H9 (cell line): ENCODE measurements around the gene SRSF11. TPM values are rescaled to one million over a fixed set of nuclear protein-coding genes. Genes with fewer than 3 reads are reported as not detected.
A peak's percentile ranks its signal among the peaks of the same experiment; 100 is the strongest.

Source experiments
- DNase-seq: peaks from one replicate; pipeline ENCODE4 v3.0.0-alpha.2; 2017
- H2AFZ ChIP-seq: one replicate; pipeline ENCODE4 v1.6.1; 2013; ENCODE audit warnings: mild to moderate bottlenecking, low read length, control low read depth, moderate library complexity
- H2AK5ac ChIP-seq: 2 replicates; pipeline ENCODE4 v1.6.1; 2013; ENCODE audit warnings: low read length, control low read depth, mixed read lengths; ENCODE audit not compliant: insufficient read length
- H2BK120ac ChIP-seq: one replicate; pipeline ENCODE4 v1.6.1; 2013; ENCODE audit warnings: low read depth, mild to moderate bottlenecking, low read length, control low read depth, inconsistent platforms; ENCODE audit not compliant: poor library complexity, severe bottlenecking
- H2BK12ac ChIP-seq: 2 replicates; pipeline ENCODE4 v1.6.1; 2013; ENCODE audit warnings: low read length, control low read depth, mixed read lengths, low read depth; ENCODE audit not compliant: insufficient read length
- H2BK15ac ChIP-seq: 2 replicates; pipeline ENCODE4 v1.6.1; 2013; ENCODE audit warnings: low read depth, low read length, control low read depth
- H2BK20ac ChIP-seq: one replicate; pipeline ENCODE4 v1.6.1; 2013; ENCODE audit warnings: low read depth, mild to moderate bottlenecking, low read length, control low read depth, inconsistent platforms; ENCODE audit not compliant: poor library complexity, severe bottlenecking
- H2BK5ac ChIP-seq: 2 replicates; pipeline ENCODE4 v1.6.1; 2013; ENCODE audit warnings: low read length, control low read depth, mixed read lengths; ENCODE audit not compliant: insufficient read length
- H3K14ac ChIP-seq: 2 replicates; pipeline ENCODE4 v1.6.1; 2013; ENCODE audit warnings: low read length, control low read depth; ENCODE audit not compliant: insufficient read depth
- H3K18ac ChIP-seq: 2 replicates; pipeline ENCODE4 v1.6.1; 2013; ENCODE audit warnings: low read depth, mild to moderate bottlenecking, mixed read lengths, low read length, control low read depth; ENCODE audit not compliant: insufficient read length
- H3K23ac ChIP-seq: 2 replicates; pipeline ENCODE4 v1.6.1; 2013; ENCODE audit warnings: low read length, control low read depth, mixed read lengths, low read depth; ENCODE audit not compliant: insufficient read length
- H3K23me2 ChIP-seq: 2 replicates; pipeline ENCODE4 v1.6.1; 2013; ENCODE audit warnings: low read depth, mild to moderate bottlenecking, mixed read lengths, low read length, control low read depth; ENCODE audit not compliant: insufficient read length, poor library complexity, severe bottlenecking
- H3K27ac ChIP-seq: 2 replicates; pipeline ENCODE4 v1.5.1; 2013; ENCODE audit warnings: low read length, control low read depth, mixed read lengths, low read depth; ENCODE audit not compliant: insufficient read length
- H3K27me3 ChIP-seq: 2 replicates; pipeline ENCODE4 v1.6.1; 2013; ENCODE audit warnings: low read length, control low read depth, inconsistent platforms; ENCODE audit not compliant: insufficient read depth
- H3K4ac ChIP-seq: 2 replicates; pipeline ENCODE4 v1.6.1; 2013; ENCODE audit warnings: low read depth, mild to moderate bottlenecking, control low read depth, inconsistent platforms, low read length, moderate library complexity
- H3K4me1 ChIP-seq: 2 replicates; pipeline ENCODE4 v1.6.1; 2013; ENCODE audit warnings: low read length, control low read depth, inconsistent platforms; ENCODE audit not compliant: insufficient read depth
- H3K4me2 ChIP-seq: 2 replicates; pipeline ENCODE4 v1.6.1; 2013; ENCODE audit warnings: low read length, control low read depth, mixed read lengths; ENCODE audit not compliant: insufficient read length, insufficient read depth
- H3K56ac ChIP-seq: 2 replicates; pipeline ENCODE4 v1.6.1; 2013; ENCODE audit warnings: low read depth, mild to moderate bottlenecking, mixed read lengths, low read length, control low read depth; ENCODE audit not compliant: insufficient read length
- H3K79me1 ChIP-seq: 2 replicates; pipeline ENCODE4 v1.6.1; 2013; ENCODE audit warnings: low read depth, mild to moderate bottlenecking, moderate library complexity, low read length, control low read depth, inconsistent platforms; ENCODE audit not compliant: insufficient read depth, poor library complexity, severe bottlenecking
- H3K79me2 ChIP-seq: 2 replicates; pipeline ENCODE4 v1.6.1; 2013; ENCODE audit warnings: low read length, control low read depth, inconsistent platforms; ENCODE audit not compliant: insufficient read depth
- H3K9ac ChIP-seq: 2 replicates; pipeline ENCODE4 v1.6.1; 2013; ENCODE audit warnings: low read length, control low read depth, mixed read lengths; ENCODE audit not compliant: insufficient read length; ENCODE audit errors: extremely low read depth
- H3K9me3 ChIP-seq: one replicate; pipeline ENCODE4 v1.6.1; 2013; ENCODE audit warnings: low read depth, low read length, inconsistent platforms; ENCODE audit not compliant: control insufficient read depth
- H3T11ph ChIP-seq: one replicate; pipeline ENCODE4 v1.6.1; 2013; ENCODE audit warnings: mild to moderate bottlenecking, low read length, control low read depth, inconsistent platforms
- H4K20me1 ChIP-seq: one replicate; pipeline ENCODE4 v1.6.1; 2013; ENCODE audit not compliant: control insufficient read depth, insufficient read length, insufficient read depth
- H4K5ac ChIP-seq: 2 replicates; pipeline ENCODE4 v1.6.1; 2013; ENCODE audit warnings: low read depth, mild to moderate bottlenecking, mixed read lengths, low read length, control low read depth; ENCODE audit not compliant: insufficient read length
- H4K8ac ChIP-seq: replicated peaks from 2 replicates; pipeline ENCODE4 v1.6.1; 2013; ENCODE audit warnings: low read length, control low read depth, mixed read lengths, low read depth; ENCODE audit not compliant: insufficient read length
- H4K91ac ChIP-seq: 2 replicates; pipeline ENCODE4 v1.6.1; 2013; ENCODE audit warnings: low read depth, mild to moderate bottlenecking, moderate library complexity, mixed read lengths, low read length, control low read depth; ENCODE audit not compliant: insufficient read length
- H3K27ac Mint-ChIP-seq, 3 experiments: 2 replicates in 2 of 3; 3 replicates in 1 of 3; pipeline ENCODE4 v1.8.0; 2020 to 2021; ENCODE audit warnings: mixed read lengths in 3 of 3, mild to moderate bottlenecking in 1 of 3, moderate library complexity in 1 of 3
- H3K27me3 Mint-ChIP-seq: 2 replicates; pipeline ENCODE4 v1.8.0; 2021; ENCODE audit warnings: low read depth, mild to moderate bottlenecking, moderate library complexity, mixed read lengths
- H3K36me3 Mint-ChIP-seq, 3 experiments: 2 replicates in 2 of 3; 3 replicates in 1 of 3; pipeline ENCODE4 v1.8.0; 2020 to 2021; ENCODE audit warnings: low read depth in 3 of 3, mixed read lengths in 3 of 3; ENCODE audit not compliant: insufficient read depth in 1 of 3
- H3K4me1 Mint-ChIP-seq, 2 experiments: 2 replicates each; pipeline ENCODE4 v1.8.0; 2020; ENCODE audit warnings: mixed read lengths in 2 of 2
- H3K4me3 Mint-ChIP-seq, 2 experiments: 2 replicates in 1 of 2; 3 replicates in 1 of 2; pipeline ENCODE4 v1.8.0; 2020 to 2021; ENCODE audit warnings: mild to moderate bottlenecking in 2 of 2, mixed read lengths in 2 of 2, moderate library complexity in 1 of 2
- H3K9me3 Mint-ChIP-seq, 2 experiments: 2 replicates in 1 of 2; 3 replicates in 1 of 2; pipeline ENCODE4 v1.8.0; 2020; ENCODE audit warnings: mild to moderate bottlenecking in 2 of 2, mixed read lengths in 2 of 2, moderate library complexity in 1 of 2
- CTCF ChIP-seq: fragments of 200-600 bp; sonication (generic); conservative IDR thresholded peaks from 3 replicates; pipeline ENCODE4 v1.8.0; 2021; ENCODE audit warnings: antibody characterized with exemption, mild to moderate bottlenecking
- total RNA-seq: library from RNA; stranded (reverse); gene quantifications from 2 replicates; pipeline ENCODE4 v1.2.1, GENCODE V29; 2021

The SRSF11 gene
- total RNA-seq, 1 experiment from 2014 or later: 214 TPM

DNA sequence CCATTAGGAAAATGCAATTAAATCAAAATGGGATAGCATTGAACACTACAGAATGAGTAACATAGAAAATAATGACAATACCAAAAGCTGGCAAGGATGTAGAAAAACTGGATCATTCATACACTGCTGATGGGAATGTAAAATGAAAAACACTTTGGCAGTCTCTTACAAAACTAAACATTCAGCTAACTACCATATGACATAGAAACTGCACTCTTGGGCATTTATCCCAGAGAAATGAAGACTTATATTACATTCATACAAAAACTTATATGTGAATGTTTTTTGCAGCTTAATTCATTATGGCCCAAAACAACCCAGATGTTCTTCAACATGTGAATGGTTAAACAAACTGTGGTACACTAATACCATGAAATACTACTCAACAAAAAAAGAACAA, 67.0 kb downstream of the SRSF11 start:
- Histone ChIP-seq H2BK20ac (no peak overlapping the region), H3K27me3 (no peaks in the 10 kb centered on the region), H3K4ac (no peak overlapping the region), H2BK15ac (no peak overlapping the region), H3K9me3 (no peaks in the 10 kb centered on the region), H3K23ac (no peak overlapping the region), H2BK5ac (no peak overlapping the region), H3K14ac (no peak overlapping the region), H2AK5ac (no peak overlapping the region), H3K18ac (no peak overlapping the region), H3K4me1 (no peaks in the 10 kb centered on the region), H3K79me1 (no peaks in the 10 kb centered on the region), H2AFZ (no peak overlapping the region), H4K20me1 (no peaks in the 10 kb centered on the region), H4K91ac (no peak overlapping the region), H3T11ph (no peak overlapping the region), H3K79me2 (no peaks in the 10 kb centered on the region), H2BK12ac (no peak overlapping the region), H4K8ac (no peak overlapping the region), H3K9ac (no peak overlapping the region), H3K4me2 (no peak overlapping the region), H2BK120ac (no peak overlapping the region), H4K5ac (no peak overlapping the region), H3K27ac (no peak overlapping the region), H3K56ac (no peak overlapping the region), H3K23me2 (no peaks in the 10 kb centered on the region)
- no peaks in the 10 kb centered on the region for H3K4me1 Mint-ChIP-seq
- H3K27me3 Mint-ChIP-seq: no peaks in the 10 kb centered on the region
- H3K27ac Mint-ChIP-seq: peak overlapping the region in 1 of 3 experiments; percentile 18; a peak in 1 of 7 replicates
- H3K4me3 Mint-ChIP-seq: no peak overlapping the region
- TF ChIP-seq CTCF: no peak
- no peak for DNase-seq
- H3K36me3 Mint-ChIP-seq: peaks cover 8 to 31% (median 18%) of the 10 kb centered on the region in 3 experiments; a peak in 6 of 7 replicates
- H3K9me3 Mint-ChIP-seq: no peaks in the 10 kb centered on the region
